ENCODE measurements around the gene MBNL1. TPM values are rescaled to one million over a fixed set of nuclear protein-coding genes. Genes with fewer than 3 reads are reported as not detected.

Gene MBNL1
- total RNA-seq, 1 experiment from 2014 or later: 200 TPM

DNA sequence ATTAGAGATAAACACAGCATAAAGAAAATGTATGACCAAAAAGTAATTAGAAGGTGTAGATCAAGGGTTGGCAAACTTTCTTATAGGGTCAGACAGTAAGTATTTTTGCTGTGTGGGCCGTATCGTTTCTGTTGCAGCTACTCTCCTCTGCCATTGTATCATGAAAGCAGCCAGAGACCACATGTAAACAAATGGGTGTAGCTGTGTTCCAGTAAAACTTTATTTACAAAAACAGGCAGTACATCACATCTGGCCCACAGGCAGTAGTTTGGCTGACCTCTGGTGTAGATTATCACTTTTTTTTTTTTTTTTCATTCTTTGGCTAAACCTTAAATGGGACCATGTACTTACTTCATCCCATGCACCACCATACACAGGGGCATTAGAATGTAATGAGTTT, 190.8 kb downstream of the MBNL1 start (continued):
- TF ChIP-seq REST (IDR thresholded peaks at IDR 0.05; ENCODE audit: low read depth) (no peak), JUND (IDR thresholded peaks at IDR 0.05) (no peak), EGR1 (IDR thresholded peaks at IDR 0.05; ENCODE audit: low read depth) (no peak), TCF7L2 (IDR thresholded peaks at IDR 0.05; ENCODE audit: borderline replicate concordance, extremely low read depth, insufficient read depth, insufficient read length) (no peak), CBX3 (IDR thresholded peaks at IDR 0.05; ENCODE audit: low read depth) (no peak), YY1 (IDR thresholded peaks at IDR 0.05; ENCODE audit: extremely low read depth, insufficient replicate concordance, low read depth, low read length) (no peak)
- TF ChIP-seq, protein P1, sequence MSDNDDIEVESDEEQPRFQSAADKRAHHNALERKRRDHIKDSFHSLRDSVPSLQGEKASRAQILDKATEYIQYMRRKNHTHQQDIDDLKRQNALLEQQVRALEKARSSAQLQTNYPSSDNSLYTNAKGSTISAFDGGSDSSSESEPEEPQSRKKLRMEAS (IDR thresholded peaks at IDR 0.05): no peak
- TF ChIP-seq, protein P2, sequence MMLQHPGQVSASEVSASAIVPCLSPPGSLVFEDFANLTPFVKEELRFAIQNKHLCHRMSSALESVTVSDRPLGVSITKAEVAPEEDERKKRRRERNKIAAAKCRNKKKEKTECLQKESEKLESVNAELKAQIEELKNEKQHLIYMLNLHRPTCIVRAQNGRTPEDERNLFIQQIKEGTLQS (IDR thresholded peaks at IDR 0.05): no peak

DNA sequence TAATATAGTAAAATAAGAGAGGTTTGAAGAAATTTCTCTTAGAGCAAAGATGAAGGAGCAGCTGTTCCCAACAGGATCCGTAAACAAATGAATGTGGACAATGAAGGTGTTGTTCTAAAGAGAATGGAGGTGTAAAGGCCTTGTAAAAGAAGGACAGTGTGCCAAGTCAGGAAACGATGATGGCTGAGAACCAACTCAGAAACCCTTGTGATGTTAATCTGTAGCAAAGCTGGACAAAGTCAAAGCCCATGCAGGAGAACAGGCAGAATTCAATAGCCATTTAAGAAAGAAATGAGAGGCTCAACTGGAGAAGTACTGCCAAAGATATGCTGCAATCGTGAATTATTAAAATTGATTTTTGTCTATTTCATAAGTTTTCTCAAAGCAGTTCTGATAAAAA, 192.2 kb downstream of the MBNL1 start:
- Histone ChIP-seq H4K20me1 (ENCODE audit: insufficient read depth) (no peaks in the 10 kb centered on the region), H3K4me3 (replicated peaks in 1 of 2; ENCODE audit: low read depth in 1 of 2, low read length in 2 of 2) (no peak overlapping the region), H2AFZ (ENCODE audit: low read depth, low read length, poor library complexity, severe bottlenecking) (no peak overlapping the region), H3K27ac (ENCODE audit: low read depth, low read length) (no peak overlapping the region), H3K4me1 (ENCODE audit: control insufficient read depth in 1 of 2, insufficient read depth in 2 of 2, low read length in 2 of 2) (no peaks in the 10 kb centered on the region), H3K4me2 (ENCODE audit: low read length) (no peak overlapping the region), H3K79me2 (ENCODE audit: insufficient read depth, low read length) (peaks cover 15% of the 10 kb centered on the region; the same call in 1 of the 2 replicates), H3K27me3 (ENCODE audit: insufficient read depth, low read length) (no peaks in the 10 kb centered on the region), H3K9me3 (ENCODE audit: control insufficient read depth in 1 of 2, insufficient read depth in 1 of 2, low read depth in 1 of 2, low read length in 2 of 2) (no peaks in the 10 kb centered on the region), H3K9me2 (ENCODE audit: insufficient read depth) (no peaks in the 10 kb centered on the region), H3K9ac (ENCODE audit: low read length) (no peak overlapping the region), H3K36me3 (ENCODE audit: control insufficient read depth in 1 of 2, insufficient read depth in 2 of 2, low read length in 2 of 2) (peaks cover 17 to 28% of the 10 kb centered on the region in 2 experiments)
- RAD21 ChIA-PET (ENCODE audit: low non-redundant PET in 1 of 2, low total read pairs in 2 of 2, uncharacterized antibody in 2 of 2, unreplicated experiment in 2 of 2): no interaction called here
- intact Hi-C loops (cut with micrococcal nuclease): no loop called here
- CTCF ChIA-PET: interaction anchor here (1.9 kb wide), 1 partner anchor 11 kb away, joined by 7 read pairs; no protein-coding TSS in a partner anchor
- no peak for ATAC-seq
- TF ChIP-seq ZBTB33 (IDR thresholded peaks at IDR 0.05; ENCODE audit: extremely low read depth, insufficient replicate concordance, low read length) (no peak), SP1 (IDR thresholded peaks at IDR 0.05; ENCODE audit: low read depth) (no peak), YY1 (IDR thresholded peaks at IDR 0.05; ENCODE audit: extremely low read depth, insufficient replicate concordance, low read depth, low read length) (no peak)
- no TSS peak for BruUV-seq (replicated peaks)
- POLR2A ChIA-PET: no interaction called here
- DNase-seq (ENCODE audit: low read depth, low spot score): no peak
